Measurements from ENCODE around the gene PLCB1.

Gene PLCB1

DNA sequence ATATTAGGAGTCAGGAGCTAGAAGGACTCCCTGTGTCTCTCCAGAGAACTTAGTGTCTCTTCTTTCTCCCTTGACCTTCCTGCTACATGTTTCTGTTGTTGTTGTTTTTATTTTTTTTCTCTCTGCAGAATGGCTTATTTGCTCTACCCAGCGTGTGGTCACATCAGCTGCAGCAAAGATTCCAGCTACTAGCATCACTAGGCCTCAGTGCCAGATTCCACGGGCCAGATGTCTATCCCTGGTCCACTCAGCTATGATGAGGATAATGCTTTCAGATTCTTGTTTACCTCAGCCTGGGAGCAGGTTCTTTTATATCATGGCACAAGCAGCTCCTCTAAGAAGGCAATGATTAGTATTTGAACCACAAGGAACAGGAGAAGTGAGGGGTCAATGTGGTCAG, 110.0 kb downstream of the PLCB1 start:
- TF ChIP-seq SIN3A (IDR thresholded peaks at IDR 0.05; ENCODE audit: borderline replicate concordance, insufficient read depth, low read length) = no peak
- no peak for TF ChIP-seq FOXP2 (optimal IDR thresholded peaks at IDR 0.05; ENCODE audit: borderline replicate concordance, extremely low read depth, extremely low read length, insufficient read depth)
- TF ChIP-seq, protein P1, sequence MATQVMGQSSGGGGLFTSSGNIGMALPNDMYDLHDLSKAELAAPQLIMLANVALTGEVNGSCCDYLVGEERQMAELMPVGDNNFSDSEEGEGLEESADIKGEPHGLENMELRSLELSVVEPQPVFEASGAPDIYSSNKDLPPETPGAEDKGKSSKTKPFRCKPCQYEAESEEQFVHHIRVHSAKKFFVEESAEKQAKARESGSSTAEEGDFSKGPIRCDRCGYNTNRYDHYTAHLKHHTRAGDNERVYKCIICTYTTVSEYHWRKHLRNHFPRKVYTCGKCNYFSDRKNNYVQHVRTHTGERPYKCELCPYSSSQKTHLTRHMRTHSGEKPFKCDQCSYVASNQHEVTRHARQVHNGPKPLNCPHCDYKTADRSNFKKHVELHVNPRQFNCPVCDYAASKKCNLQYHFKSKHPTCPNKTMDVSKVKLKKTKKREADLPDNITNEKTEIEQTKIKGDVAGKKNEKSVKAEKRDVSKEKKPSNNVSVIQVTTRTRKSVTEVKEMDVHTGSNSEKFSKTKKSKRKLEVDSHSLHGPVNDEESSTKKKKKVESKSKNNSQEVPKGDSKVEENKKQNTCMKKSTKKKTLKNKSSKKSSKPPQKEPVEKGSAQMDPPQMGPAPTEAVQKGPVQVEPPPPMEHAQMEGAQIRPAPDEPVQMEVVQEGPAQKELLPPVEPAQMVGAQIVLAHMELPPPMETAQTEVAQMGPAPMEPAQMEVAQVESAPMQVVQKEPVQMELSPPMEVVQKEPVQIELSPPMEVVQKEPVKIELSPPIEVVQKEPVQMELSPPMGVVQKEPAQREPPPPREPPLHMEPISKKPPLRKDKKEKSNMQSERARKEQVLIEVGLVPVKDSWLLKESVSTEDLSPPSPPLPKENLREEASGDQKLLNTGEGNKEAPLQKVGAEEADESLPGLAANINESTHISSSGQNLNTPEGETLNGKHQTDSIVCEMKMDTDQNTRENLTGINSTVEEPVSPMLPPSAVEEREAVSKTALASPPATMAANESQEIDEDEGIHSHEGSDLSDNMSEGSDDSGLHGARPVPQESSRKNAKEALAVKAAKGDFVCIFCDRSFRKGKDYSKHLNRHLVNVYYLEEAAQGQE (IDR thresholded peaks at IDR 0.05; ENCODE audit: insufficient read depth in 1 of 2, low read depth in 2 of 2, low read length in 2 of 2) = no peak
- no peak for TF ChIP-seq TAF1 (IDR thresholded peaks at IDR 0.05; ENCODE audit: borderline replicate concordance, insufficient read depth, low read length)
- no peak for TF ChIP-seq POLR2AphosphoS5 (IDR thresholded peaks at IDR 0.05; ENCODE audit: low read depth, low read length)

DNA sequence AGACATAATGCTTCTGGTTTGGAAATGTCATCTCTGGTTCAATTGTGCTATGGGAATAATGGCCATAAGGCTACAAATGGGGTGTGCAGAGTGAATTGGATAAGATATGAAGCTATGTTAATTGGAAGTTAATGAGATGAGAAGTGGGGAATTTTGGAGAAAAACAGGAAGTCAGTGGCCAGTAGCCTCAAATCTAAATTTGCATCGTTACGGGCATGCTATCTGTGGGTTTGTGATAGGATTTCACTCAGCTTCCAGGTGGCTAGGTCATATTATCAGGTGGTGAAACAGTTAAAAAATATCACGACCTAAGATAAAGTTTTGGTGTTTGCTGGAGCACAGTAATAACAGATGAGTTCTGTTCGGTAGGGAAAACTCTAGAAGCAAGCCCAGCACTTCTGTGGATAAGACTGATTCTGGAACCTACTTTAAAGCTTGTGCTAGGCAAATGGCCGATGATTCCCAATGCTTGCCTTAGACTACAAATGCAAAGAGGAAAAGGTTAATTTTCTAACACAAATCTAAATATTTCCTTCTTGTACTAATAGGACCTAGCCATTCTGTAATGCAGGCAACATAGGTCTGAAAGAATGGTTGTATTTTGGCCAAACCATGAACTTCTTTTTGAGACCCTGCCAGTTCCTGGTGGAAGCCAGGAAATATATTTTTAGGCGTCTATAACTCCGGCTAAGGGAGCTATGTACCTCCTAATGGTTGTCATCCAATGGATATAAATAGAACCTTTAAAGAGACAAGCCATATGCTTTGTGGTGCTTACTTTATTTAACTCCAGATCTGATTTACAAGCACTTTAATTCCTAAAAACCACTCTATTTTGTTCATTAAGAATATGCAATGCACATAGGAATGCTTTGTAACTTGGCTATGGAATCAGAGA, 111.0 kb downstream of the PLCB1 start:
- TF ChIP-seq SIN3A (IDR thresholded peaks at IDR 0.05; ENCODE audit: borderline replicate concordance, insufficient read depth, low read length) (no peak), TAF1 (IDR thresholded peaks at IDR 0.05; ENCODE audit: borderline replicate concordance, insufficient read depth, low read length) (no peak), POLR2AphosphoS5 (IDR thresholded peaks at IDR 0.05; ENCODE audit: low read depth, low read length) (no peak), FOXP2 (optimal IDR thresholded peaks at IDR 0.05; ENCODE audit: borderline replicate concordance, extremely low read depth, extremely low read length, insufficient read depth) (no peak)
- TF ChIP-seq, protein P1 (IDR thresholded peaks at IDR 0.05; ENCODE audit: insufficient read depth in 1 of 2, low read depth in 2 of 2, low read length in 2 of 2) = no peak

DNA sequence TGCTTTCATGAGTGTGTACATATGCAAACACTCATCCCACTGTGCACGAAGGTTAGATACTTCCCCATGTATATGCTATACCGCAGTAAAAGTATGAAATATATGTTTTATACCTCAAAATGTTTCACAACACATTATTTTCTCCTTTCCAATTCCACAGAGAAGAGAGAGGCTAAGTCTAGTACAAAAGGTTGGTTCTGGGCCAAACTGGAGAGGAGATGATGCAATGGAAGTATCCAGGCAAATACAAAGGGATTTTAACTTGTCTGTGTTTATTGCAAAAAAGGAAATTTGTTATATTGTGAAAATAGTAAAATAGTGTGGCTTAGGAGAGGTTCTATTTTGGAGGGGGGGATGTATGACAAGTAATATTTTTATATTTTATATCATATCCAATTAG, 112.6 kb downstream of the PLCB1 start:
- TF ChIP-seq, protein P1 (IDR thresholded peaks at IDR 0.05; ENCODE audit: insufficient read depth in 1 of 2, low read depth in 2 of 2, low read length in 2 of 2) = no peak
- TF ChIP-seq POLR2AphosphoS5 (IDR thresholded peaks at IDR 0.05; ENCODE audit: low read depth, low read length) (no peak), SIN3A (IDR thresholded peaks at IDR 0.05; ENCODE audit: borderline replicate concordance, insufficient read depth, low read length) (no peak), TAF1 (IDR thresholded peaks at IDR 0.05; ENCODE audit: borderline replicate concordance, insufficient read depth, low read length) (no peak), FOXP2 (optimal IDR thresholded peaks at IDR 0.05; ENCODE audit: borderline replicate concordance, extremely low read depth, extremely low read length, insufficient read depth) (no peak)

DNA sequence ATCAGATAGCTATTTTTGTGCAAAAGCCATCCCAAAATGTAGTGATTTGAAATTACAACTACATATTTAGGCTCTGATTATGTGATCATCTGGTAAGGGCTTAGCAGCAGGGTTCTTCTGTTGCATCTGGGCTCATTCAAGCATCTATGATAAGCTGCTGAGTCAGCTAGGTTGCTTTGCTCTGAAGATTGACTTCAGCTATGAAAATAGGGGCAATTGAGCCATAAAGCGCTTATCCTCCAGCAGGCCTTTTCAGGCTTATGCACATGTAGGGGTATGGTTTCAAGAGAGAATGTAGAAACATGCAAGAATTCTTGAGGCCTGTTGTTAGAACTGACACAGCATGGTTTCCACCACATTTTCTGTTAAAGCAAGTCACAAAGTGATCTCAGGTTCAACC, 114.1 kb downstream of the PLCB1 start:
- TF ChIP-seq SIN3A (IDR thresholded peaks at IDR 0.05; ENCODE audit: borderline replicate concordance, insufficient read depth, low read length) (no peak), TAF1 (IDR thresholded peaks at IDR 0.05; ENCODE audit: borderline replicate concordance, insufficient read depth, low read length) (no peak), FOXP2 (optimal IDR thresholded peaks at IDR 0.05; ENCODE audit: borderline replicate concordance, extremely low read depth, extremely low read length, insufficient read depth) (no peak), POLR2AphosphoS5 (IDR thresholded peaks at IDR 0.05; ENCODE audit: low read depth, low read length) (no peak)
- TF ChIP-seq, protein P1 (IDR thresholded peaks at IDR 0.05; ENCODE audit: insufficient read depth in 1 of 2, low read depth in 2 of 2, low read length in 2 of 2) = no peak
